ENCODE measurements around the gene HOXB8.

DNA sequence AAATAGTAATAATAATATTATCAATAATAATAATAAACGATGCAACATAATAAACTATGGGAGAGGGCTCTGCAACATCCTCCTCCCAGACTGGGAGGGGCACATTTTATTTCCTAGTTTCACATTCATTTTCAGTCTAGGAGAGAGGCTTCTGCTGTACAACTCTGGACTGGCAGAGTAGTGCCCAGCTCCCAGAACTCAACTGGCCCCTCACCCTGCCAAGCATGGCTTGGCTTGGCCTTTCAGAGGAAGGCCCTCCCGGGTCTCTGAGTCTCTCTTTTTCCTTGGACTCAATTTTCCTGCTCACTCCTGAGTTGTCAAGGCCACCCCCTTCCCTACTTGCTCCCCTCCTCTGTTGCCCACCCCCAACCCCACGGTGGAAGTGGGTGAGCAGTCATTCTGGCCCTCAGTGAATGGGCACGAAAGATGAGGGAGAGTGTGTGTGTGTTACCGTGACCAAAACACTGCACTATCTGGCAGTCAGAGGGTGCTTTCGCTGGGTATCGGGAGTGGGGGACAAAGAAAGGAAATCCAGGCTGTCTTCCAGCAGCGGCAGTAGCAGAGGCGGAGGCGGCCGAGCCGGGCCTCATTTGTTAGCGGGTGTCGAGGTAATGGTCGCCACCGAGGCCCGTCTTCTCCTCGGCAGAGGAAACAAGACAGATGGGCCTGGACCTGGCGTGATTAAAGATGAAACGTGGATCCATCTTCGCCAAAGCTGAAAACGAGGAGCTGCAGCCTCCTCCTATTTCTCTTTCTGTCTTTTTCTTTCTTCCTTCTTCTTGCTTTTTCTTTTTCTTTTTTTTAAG, 39.2 kb downstream of the HOXB8 start:
- TF ChIP-seq, protein P1, sequence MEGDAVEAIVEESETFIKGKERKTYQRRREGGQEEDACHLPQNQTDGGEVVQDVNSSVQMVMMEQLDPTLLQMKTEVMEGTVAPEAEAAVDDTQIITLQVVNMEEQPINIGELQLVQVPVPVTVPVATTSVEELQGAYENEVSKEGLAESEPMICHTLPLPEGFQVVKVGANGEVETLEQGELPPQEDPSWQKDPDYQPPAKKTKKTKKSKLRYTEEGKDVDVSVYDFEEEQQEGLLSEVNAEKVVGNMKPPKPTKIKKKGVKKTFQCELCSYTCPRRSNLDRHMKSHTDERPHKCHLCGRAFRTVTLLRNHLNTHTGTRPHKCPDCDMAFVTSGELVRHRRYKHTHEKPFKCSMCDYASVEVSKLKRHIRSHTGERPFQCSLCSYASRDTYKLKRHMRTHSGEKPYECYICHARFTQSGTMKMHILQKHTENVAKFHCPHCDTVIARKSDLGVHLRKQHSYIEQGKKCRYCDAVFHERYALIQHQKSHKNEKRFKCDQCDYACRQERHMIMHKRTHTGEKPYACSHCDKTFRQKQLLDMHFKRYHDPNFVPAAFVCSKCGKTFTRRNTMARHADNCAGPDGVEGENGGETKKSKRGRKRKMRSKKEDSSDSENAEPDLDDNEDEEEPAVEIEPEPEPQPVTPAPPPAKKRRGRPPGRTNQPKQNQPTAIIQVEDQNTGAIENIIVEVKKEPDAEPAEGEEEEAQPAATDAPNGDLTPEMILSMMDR (IDR thresholded peaks at IDR 0.05 in 8 of 11, conservative IDR thresholded peaks at IDR 0.05 in 3 of 11), result no peak
- TF ChIP-seq POLR2A (IDR thresholded peaks at IDR 0.05), result no peak
